Measurements from ENCODE around the gene NR6A1.
A peak's percentile ranks its signal among the peaks of the same experiment; 100 is the strongest.

NR6A1 gene

DNA sequence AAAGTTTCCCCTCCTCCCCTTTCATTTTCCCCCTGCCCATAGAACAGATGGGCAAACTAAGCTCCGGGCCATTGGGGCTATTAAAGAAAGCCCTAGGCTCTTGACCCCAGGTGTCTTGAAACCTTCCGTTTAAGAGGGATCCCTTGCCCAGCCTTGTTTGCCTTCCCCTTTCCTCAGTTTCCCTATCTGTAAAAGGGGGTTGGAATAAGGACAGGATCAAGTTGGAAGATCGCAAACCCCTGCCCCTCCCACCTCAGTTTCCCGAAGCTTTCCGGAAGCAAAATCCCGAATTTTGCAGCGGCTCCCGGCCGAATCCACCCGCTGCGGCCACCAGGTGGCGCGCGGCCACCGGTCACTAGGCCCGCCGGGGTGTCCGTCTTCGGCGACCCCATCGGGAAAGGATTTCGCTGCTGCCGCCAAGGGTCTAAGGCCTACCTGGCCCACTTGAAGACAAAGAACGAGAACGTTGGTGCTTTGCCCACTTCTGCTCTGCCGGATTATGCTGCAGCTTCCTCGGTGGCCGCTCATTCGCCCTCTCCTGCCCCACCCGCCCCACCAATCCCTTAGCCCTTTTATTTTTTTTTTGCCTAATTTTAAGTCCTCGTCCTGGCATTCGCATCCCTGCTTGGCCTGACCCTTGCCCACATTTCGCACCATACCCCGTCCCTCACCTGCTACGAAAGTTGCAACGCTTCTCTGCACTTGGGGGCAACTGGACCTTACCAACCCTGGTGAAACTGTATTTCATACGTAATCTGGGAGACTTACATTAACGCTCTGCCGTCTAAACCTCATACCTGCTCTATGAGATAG, 962 bp upstream of the NR6A1 start:
- H3K36me3 ChIP-seq (ENCODE audit: control insufficient read depth, low read length): no peaks in the 10 kb centered on the region
- no peak overlapping the region for H3K27ac ChIP-seq (ENCODE audit: low read depth, low read length)
- H3K4me1 ChIP-seq (ENCODE audit: control insufficient read depth, low read length): peaks cover 32% of the 10 kb centered on the region
- 0 out of 2 replicates have a peak, but pooled peaks cover 8% of the 10 kb centered on the region for H4K20me1 ChIP-seq (ENCODE audit: control insufficient read depth, insufficient read depth, low read depth, low read length)
- H3K27me3 ChIP-seq (ENCODE audit: control insufficient read depth, low read length): peaks cover 28% of the 10 kb centered on the region
- H3K9me3 ChIP-seq (ENCODE audit: control insufficient read depth, insufficient read depth, low read length): no peaks in the 10 kb centered on the region
- TF ChIP-seq EZH2phosphoT487 (IDR thresholded peaks at IDR 0.05; ENCODE audit: borderline replicate concordance, low read length) (no peak), CTCF (IDR thresholded peaks at IDR 0.05; ENCODE audit: low read depth, low read length, poor library complexity, severe bottlenecking) (peak; percentile 97)
- H3K4me3 ChIP-seq (ENCODE audit: low read length): peak overlapping the region; percentile 85
- no peaks in the 10 kb centered on the region for H3K9me2 ChIP-seq (replicated peaks; ENCODE audit: control insufficient read depth, low read length)
- H3K79me2 ChIP-seq (ENCODE audit: control insufficient read depth, low read length): peaks cover 32% of the 10 kb centered on the region
- peaks cover 9% of the 10 kb centered on the region; the same call in 1 of the 2 replicates for H3F3A ChIP-seq (ENCODE audit: control insufficient read depth, insufficient read depth)
- H3K4me2 ChIP-seq (ENCODE audit: low read length): peak overlapping the region; percentile 96

DNA sequence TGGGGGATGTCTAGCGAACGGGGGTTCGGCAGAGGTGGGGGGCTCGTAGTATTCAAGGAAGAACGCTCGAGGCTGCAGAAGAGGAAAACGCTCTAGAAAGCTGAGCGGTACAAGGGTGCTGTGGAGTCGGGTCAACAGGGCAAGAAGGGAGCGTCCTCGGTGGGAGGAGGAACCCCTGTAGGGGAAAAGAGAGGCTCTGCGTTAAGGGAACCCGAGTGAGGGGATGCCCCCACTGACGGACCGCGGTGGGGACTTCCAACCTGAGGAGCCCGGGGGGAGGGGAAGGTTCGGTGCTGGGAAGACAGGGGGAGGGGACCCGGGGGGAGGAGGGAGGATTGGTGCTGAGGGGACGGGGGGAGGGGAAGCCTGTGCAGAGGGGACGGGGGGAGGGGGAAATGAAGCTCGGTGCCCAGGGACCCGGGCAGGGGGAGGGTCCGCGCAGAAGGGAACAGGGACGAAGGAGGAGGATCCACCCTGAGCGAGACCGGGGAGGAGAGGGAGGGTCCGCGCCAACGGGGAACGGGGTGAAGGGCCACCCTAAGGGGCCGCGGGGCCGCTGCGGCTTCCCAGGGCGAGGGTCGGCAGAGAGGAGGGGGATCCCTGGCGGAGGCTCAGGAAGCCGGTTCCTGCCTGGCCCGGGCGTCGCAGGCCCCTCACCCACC, 621 bp downstream of the NR6A1 start:
- H3K4me3 ChIP-seq (ENCODE audit: low read length): peak overlapping the region; percentile 85
- peaks cover 9% of the 10 kb centered on the region; the same call in 1 of the 2 replicates for H3F3A ChIP-seq (ENCODE audit: control insufficient read depth, insufficient read depth)
- H3K36me3 ChIP-seq (ENCODE audit: control insufficient read depth, low read length): no peaks in the 10 kb centered on the region
- peak overlapping the region; percentile 96 for H3K4me2 ChIP-seq (ENCODE audit: low read length)
- 0 out of 2 replicates have a peak, but pooled peaks cover 8% of the 10 kb centered on the region for H4K20me1 ChIP-seq (ENCODE audit: control insufficient read depth, insufficient read depth, low read depth, low read length)
- no peaks in the 10 kb centered on the region for H3K9me2 ChIP-seq (replicated peaks; ENCODE audit: control insufficient read depth, low read length)
- no peak overlapping the region for H3K27ac ChIP-seq (ENCODE audit: low read depth, low read length)
- no peaks in the 10 kb centered on the region for H3K9me3 ChIP-seq (ENCODE audit: control insufficient read depth, insufficient read depth, low read length)
- H3K4me1 ChIP-seq (ENCODE audit: control insufficient read depth, low read length): peaks cover 44% of the 10 kb centered on the region
- no peak for TF ChIP-seq CTCF (IDR thresholded peaks at IDR 0.05; ENCODE audit: low read depth, low read length, poor library complexity, severe bottlenecking)
- no peak for TF ChIP-seq EZH2phosphoT487 (IDR thresholded peaks at IDR 0.05; ENCODE audit: borderline replicate concordance, low read length)
- peaks cover 48% of the 10 kb centered on the region for H3K79me2 ChIP-seq (ENCODE audit: control insufficient read depth, low read length)
- peaks cover 15% of the 10 kb centered on the region for H3K27me3 ChIP-seq (ENCODE audit: control insufficient read depth, low read length)

- no peaks in the 10 kb centered on the region for H3K9me2 ChIP-seq (replicated peaks; ENCODE audit: control insufficient read depth, low read length)
- peaks cover 15% of the 10 kb centered on the region for H3K27me3 ChIP-seq (ENCODE audit: control insufficient read depth, low read length)
- H4K20me1 ChIP-seq (ENCODE audit: control insufficient read depth, insufficient read depth, low read depth, low read length): 0 out of 2 replicates have a peak, but pooled peaks cover 8% of the 10 kb centered on the region
- H3K4me3 ChIP-seq (ENCODE audit: low read length): peak overlapping the region; percentile 85
- H3K79me2 ChIP-seq (ENCODE audit: control insufficient read depth, low read length): peaks cover 55% of the 10 kb centered on the region
- H3K9me3 ChIP-seq (ENCODE audit: control insufficient read depth, insufficient read depth, low read length): no peaks in the 10 kb centered on the region
- peaks cover 9% of the 10 kb centered on the region; the same call in 1 of the 2 replicates for H3F3A ChIP-seq (ENCODE audit: control insufficient read depth, insufficient read depth)
- peaks cover 51% of the 10 kb centered on the region for H3K4me1 ChIP-seq (ENCODE audit: control insufficient read depth, low read length)
- no peaks in the 10 kb centered on the region for H3K36me3 ChIP-seq (ENCODE audit: control insufficient read depth, low read length)
- peak overlapping the region; percentile 96 for H3K4me2 ChIP-seq (ENCODE audit: low read length)
- TF ChIP-seq EZH2phosphoT487 (IDR thresholded peaks at IDR 0.05; ENCODE audit: borderline replicate concordance, low read length) (peak; percentile 92), CTCF (IDR thresholded peaks at IDR 0.05; ENCODE audit: low read depth, low read length, poor library complexity, severe bottlenecking) (no peak)
- H3K27ac ChIP-seq (ENCODE audit: low read depth, low read length): no peak overlapping the region
Observed at GRCh38 chr9:124769549-124770358, 1.4 kb downstream of the NR6A1 start.
